NCI-H82 treated with DMSO at 0.1 percent for 48 hours (cell line): Measurements from ENCODE around the gene DENND2D.

Source experiments
- DNase-seq: peaks from one replicate; lab custom pipeline; 2025; ENCODE audit not compliant: unreplicated experiment; lab: John Stamatoyannopoulos, UW

The DENND2D gene

GRCh38 chr1:111199881-111200801 lies at the start of gene DENND2D:
Gene DENND2D, minus strand, starts transcription at chr1:111200646. Its CDS starts 187 bp downstream, at chr1:111200459.
- no peak for DNase-seq

GRCh38 chr1:111249960-111250359 lies 49.5 kb upstream of the DENND2D start:
- DNase-seq: no peak

GRCh38 chr1:111247125-111247838 lies 46.8 kb upstream of the DENND2D start:
- DNase-seq: no peak

DNA sequence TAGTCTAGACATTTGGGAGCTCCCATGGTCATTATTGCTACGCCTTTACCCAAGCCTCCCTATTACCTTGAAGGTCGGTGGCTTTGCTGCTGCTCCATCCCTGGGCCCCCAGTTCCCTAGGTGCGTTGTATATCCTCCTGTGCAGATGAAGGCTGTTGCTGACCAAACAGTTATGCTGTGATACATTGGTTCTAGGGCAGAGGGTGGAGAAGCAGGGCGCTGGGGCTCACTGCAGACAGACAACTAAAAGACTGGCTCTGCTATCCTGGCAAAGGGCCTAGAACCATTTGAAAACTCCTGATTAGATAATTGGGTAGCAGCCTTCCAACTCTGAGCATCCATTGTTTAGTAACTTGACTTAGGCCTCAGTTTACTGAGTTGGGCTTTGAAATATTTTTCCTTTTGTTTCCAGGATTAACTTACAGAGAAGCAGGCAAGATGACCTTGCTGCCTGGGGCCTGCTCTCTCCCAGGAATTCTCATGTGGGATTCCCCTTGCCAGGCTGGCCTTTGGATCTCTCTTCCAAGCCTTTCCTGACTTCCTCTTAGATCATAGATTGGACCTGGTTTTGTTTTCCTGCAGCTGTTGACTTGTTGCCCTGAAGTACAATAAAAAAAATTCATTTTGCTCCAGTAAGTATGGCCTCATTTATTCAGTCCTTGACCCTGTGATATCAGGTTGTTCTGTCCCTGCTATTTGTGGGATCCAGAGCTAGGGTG lies 42.5 kb upstream of the DENND2D start:
- DNase-seq: no peak

- no peak for DNase-seq
Measured at GRCh38 chr1:111241797-111242196, 41.4 kb upstream of the DENND2D start.

GRCh38 chr1:111238056-111238795 lies 37.8 kb upstream of the DENND2D start:
- DNase-seq: no peak

DNA sequence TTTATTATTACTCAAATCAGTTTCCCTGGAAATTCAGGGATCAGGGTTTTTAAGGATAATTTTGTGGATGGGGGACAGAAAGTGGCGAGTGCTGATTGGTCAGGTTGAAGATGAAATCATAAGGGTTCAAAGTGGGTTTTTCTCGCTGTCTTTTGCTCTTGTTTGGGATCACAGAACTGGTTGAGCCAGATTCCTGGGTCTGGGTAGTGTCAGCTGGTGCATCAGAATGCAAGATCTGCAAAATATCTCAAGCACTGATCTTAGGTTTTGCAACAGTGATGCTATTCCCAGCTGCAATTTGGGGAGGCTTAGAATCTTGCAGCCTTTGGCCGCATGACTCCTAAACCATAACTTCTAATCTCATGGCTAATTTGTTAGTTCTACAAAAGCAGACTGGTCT lies 36.4 kb upstream of the DENND2D start:
- DNase-seq: no peak

- no peak for DNase-seq
Measured at GRCh38 chr1:111236379-111236778, 35.9 kb upstream of the DENND2D start.

DNA sequence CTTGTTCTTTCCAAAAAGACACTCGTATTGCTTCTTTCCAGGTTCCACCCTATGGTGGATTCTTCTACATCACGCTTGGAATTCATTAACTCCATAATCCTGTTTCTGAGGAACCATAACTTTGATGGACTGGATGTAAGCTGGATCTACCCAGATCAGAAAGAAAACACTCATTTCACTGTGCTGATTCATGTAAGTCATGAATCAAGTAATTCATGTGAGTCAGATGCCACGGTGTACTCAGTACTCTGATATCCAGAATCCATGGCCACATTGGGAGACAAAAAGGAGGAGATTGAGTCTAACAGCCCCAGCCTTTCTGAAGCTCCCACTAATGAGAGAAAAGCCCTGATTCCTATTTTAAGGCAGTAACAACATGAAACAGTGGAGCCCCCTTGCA lies 34.4 kb upstream of the DENND2D start:
- DNase-seq: no peak

GRCh38 chr1:111234258-111234657 lies 33.8 kb upstream of the DENND2D start:
- no peak for DNase-seq

GRCh38 chr1:111232134-111232533 lies 31.7 kb upstream of the DENND2D start:
- no peak for DNase-seq

- no peak for DNase-seq
Measured at GRCh38 chr1:111228748-111229126, 28.3 kb upstream of the DENND2D start.

DNA sequence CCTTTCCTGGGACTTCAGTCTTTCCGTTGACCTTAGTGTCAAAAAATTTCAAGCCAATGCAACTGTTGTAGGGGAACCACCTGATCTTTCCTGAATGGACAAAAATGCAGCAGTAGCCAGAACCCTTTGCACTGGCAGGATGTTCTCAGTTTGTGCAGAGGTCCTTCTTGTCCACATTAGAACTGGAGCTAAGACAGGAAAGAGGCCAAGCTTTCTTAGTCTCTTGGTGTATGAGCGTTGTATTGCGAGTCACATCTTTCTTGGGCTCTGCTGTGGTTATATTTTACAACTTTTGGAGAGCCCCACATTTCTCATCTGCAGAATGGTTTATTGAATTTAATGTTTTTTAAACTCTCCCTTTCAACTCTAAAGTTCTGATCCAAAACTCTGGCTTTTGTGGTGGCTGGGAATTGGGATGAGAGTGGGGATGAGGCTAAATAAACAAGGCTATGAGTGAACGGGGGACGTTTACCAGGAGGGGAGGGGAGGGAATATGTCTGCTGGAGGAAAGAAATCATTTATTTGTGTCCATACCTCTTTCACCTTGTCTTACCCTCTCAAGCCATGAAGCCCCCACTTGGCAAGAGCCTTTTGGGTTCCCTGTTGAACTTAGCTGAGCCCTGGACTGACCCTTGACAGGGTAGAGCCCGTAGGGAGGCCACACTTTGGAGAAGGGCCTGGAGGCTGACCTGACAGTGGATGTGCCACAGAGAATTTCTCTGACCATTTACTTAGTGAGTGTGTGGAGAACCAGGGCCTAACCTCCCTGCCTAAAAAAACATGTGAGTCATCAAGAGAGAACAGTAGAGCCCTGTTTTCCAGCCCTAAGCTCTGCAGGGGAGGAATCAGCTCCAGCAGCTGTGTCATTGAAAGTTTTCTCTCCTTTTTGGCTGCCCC lies 27.7 kb upstream of the DENND2D start:
- no peak for DNase-seq

GRCh38 chr1:111227434-111227833 lies 27.0 kb upstream of the DENND2D start, which contains the start of gene CHI3L2:
Gene CHI3L2, plus strand, starts transcription at chr1:111227713. Its CDS starts 17 bp downstream, at chr1:111227730.
- DNase-seq: no peak

- no peak for DNase-seq
Measured at GRCh38 chr1:111225717-111226400, 25.4 kb upstream of the DENND2D start.

DNA sequence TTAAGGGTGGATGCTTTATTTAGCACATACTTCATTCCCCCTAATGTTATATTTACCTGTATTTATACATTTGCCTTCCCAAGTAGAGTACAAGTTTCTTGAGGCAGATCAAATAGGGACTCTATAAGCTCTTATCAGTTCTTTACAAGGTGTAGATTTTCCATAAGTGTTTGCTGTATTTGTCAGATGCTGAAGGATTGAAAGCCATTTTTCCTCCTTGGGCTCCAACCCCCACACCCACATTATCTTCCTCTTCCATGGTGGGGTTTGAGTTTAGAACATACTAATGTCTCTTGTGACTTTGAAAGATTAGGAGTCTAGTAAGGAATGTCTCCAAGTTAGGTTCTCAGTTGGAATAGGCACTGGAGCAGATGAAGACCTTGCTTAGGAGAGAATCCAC lies 24.6 kb upstream of the DENND2D start:
- no peak for DNase-seq

GRCh38 chr1:111223126-111223685 lies 22.8 kb upstream of the DENND2D start:
- no peak for DNase-seq

DNA sequence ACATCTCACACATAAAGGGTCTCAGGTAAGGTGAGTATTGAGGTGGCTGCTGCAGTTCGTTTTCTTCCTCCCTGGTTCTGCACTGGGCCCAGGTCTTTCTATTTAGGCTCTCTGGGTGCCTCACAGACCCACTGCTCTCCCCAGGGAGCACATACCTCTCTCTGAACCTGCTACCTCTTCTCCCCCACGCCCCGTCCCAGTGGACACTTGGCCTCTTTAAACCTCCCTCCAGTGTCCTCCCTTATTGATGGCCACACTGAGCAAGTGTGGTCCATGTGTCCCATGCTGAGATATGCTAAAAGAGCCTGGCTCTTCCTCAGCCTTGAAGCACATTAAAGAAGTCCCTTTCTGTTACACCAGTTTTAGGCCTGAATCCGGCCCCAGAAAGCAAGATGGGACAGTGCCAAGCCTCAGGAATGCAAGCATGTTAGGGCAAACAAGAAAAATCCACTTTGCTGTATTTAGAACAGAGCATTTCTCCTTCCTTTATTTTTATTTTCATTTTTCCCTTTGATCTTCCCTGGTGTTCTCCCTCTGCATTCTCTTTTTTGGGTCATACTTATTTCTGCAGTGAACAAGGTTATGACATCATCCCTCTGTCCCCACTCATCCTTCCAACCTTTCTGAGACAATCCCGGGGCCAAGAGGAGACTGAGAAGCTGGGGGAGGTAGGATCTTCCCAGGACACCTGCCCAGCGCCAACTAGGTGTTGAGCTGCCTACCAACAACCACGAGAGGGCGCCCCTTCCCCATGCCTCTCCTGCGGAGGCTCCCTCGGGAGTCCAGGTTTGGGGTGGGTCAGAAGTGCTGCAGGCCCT lies 22.1 kb upstream of the DENND2D start:
- DNase-seq: peak; percentile 34
